ENCODE results near the gene CDK5RAP2.
"Not testable (repeated sequence)": the region's sequence is repeated elsewhere in the genome, so short reads cannot be mapped to it uniquely, and the experiment has no call there.

CDK5RAP2 gene

GRCh38 chr9:120510816-120511215 lies 69.2 kb downstream of the CDK5RAP2 start:
- DNase-seq: no peak

- no peak for DNase-seq
These were observed 71.9 kb downstream of the CDK5RAP2 start for GRCh38 chr9:120507936-120508510.

GRCh38 chr9:120505186-120505585 lies 74.8 kb downstream of the CDK5RAP2 start:
- DNase-seq: no peak

GRCh38 chr9:120500733-120501132 lies 79.2 kb downstream of the CDK5RAP2 start:
- DNase-seq: no peak

GRCh38 chr9:120497865-120498264 lies 82.1 kb downstream of the CDK5RAP2 start:
- not testable (repeated sequence) for DNase-seq

GRCh38 chr9:120496438-120496837 lies 83.5 kb downstream of the CDK5RAP2 start:
- DNase-seq: not testable (repeated sequence)

GRCh38 chr9:120490888-120491595 lies 88.9 kb downstream of the CDK5RAP2 start:
- DNase-seq: no peak

- no peak for DNase-seq
These were observed 93.1 kb downstream of the CDK5RAP2 start for GRCh38 chr9:120486835-120487234.

- DNase-seq: no peak
These were observed 93.6 kb downstream of the CDK5RAP2 start for GRCh38 chr9:120486347-120486746.

GRCh38 chr9:120485788-120486187 lies 94.2 kb downstream of the CDK5RAP2 start:
- no peak for DNase-seq

GRCh38 chr9:120484162-120484561 lies 95.8 kb downstream of the CDK5RAP2 start:
- DNase-seq: no peak

- peak; percentile 19 for DNase-seq
These were observed 97.4 kb downstream of the CDK5RAP2 start for GRCh38 chr9:120482424-120483186.

GRCh38 chr9:120481846-120482245 lies 98.1 kb downstream of the CDK5RAP2 start:
- DNase-seq: no peak

- DNase-seq: no peak
These were observed 98.7 kb downstream of the CDK5RAP2 start for GRCh38 chr9:120481248-120481647.

GRCh38 chr9:120480707-120481106 lies 99.3 kb downstream of the CDK5RAP2 start:
- DNase-seq: no peak

GRCh38 chr9:120478208-120478607 lies 101.8 kb downstream of the CDK5RAP2 start:
- DNase-seq: no peak

GRCh38 chr9:120477534-120478001 lies 102.4 kb downstream of the CDK5RAP2 start:
- peak; percentile 62 for DNase-seq

GRCh38 chr9:120475341-120475740 lies 104.6 kb downstream of the CDK5RAP2 start:
- peak; percentile 84 for DNase-seq

GRCh38 chr9:120474591-120475243 lies 105.2 kb downstream of the CDK5RAP2 start:
- DNase-seq: peak; percentile 40

- no peak for DNase-seq
These were observed 106.4 kb downstream of the CDK5RAP2 start for GRCh38 chr9:120473608-120474007.

- DNase-seq: no peak
These were observed 114.1 kb downstream of the CDK5RAP2 start for GRCh38 chr9:120465685-120466407.

- DNase-seq: no peak
These were observed 115.0 kb downstream of the CDK5RAP2 start for GRCh38 chr9:120464887-120465421.

Data from fibroblast of skin of back (primary cell).